ENCODE results near the gene MYOZ3.

The MYOZ3 gene

DNA sequence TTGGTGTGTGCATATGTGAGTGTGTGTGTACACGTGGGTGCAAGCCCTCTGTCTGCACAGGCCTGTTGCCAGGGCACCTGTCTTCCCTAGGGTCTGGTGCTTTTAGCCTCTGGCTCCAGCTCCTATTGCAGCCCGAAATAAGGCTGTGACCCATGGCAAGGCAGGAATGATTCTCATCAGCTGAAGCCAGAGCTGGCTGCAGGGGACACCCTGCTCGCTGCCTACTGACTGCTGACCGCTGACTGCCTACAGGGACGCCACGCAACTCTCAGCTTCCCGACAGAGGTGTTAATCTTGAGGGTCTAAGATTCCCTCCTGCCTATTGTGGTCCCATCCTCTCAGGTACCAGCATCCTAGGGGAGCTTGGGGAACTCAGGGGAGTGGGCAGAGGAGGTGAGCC is at the start of gene MYOZ3:
Gene MYOZ3, plus strand, starts transcription at position 166 of the 400 bp plus-strand sequence. CDS start 1,691 bp downstream, outside the sequence.
- DNase-seq, result no peak

GRCh38 chr5:150612405-150612804 is 48.6 kb upstream of the MYOZ3 start:
- DNase-seq, result no peak

- no peak for DNase-seq
These were observed 48.0 kb upstream of the MYOZ3 start for GRCh38 chr5:150612905-150613670.

GRCh38 chr5:150613991-150614660 is 46.9 kb upstream of the MYOZ3 start:
- DNase-seq, result no peak

DNA sequence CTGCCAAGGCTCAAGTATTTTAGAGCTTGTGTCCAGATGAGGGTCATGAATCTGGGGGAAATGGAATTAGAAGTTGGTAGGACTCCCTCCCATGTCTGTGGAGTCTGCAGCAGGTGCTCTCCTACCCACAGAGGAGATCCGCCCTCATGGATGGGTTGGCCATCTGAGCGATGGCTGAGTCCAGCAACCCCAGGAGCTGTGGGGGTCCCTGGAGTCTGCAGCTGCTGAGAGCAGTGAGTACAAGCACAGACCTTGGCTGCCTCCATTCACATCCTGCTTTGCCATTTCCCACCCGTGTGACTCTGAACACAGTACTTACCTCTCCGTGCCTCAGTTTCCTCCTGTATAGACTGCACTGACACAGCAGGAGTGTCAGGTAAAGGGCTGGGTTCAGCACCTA is 46.4 kb upstream of the MYOZ3 start:
- no peak for DNase-seq

- no peak for DNase-seq
These were observed 45.8 kb upstream of the MYOZ3 start for GRCh38 chr5:150615141-150615699.

DNA sequence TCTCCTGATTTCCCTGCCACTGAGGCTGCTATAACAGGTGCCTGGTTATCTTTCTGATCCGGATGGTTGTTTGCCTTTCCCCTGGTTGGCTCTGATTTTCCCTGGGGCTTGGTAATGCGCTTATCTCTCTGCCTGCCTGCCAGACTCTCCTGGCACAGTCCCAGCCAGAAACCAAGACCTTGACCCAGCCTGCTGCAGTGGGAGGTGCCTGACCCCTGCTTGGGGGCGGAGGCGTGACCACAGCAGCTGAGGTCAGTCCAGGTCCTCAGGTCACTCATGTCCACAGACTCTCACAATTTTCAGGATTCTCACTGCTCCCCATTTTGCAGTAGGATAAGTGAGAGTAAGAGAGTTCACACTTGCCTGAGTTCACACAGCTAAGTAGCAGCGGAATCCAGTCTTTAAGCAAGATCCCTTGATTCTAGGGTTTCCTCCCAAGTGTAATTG is 45.0 kb upstream of the MYOZ3 start:
- DNase-seq, result no peak

DNA sequence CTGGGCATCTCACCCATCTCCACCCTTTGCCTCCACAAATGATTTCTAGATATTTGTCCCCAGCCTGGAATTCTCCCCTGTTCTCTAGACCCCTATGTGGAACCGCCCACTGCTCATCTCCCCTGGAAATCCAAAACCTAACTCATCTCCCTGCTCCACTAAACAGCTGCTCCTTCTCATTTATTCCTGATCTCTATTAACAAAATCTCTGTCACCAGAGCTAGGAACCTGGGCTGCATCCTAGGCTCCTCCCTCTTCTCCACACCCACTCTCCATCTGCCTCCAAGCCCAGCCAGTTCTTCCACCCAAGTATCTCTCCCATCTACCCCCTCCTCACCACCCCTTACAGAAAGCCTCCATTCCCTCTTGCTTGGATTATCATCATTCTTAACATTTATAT is 44.5 kb upstream of the MYOZ3 start:
- DNase-seq, result no peak

DNA sequence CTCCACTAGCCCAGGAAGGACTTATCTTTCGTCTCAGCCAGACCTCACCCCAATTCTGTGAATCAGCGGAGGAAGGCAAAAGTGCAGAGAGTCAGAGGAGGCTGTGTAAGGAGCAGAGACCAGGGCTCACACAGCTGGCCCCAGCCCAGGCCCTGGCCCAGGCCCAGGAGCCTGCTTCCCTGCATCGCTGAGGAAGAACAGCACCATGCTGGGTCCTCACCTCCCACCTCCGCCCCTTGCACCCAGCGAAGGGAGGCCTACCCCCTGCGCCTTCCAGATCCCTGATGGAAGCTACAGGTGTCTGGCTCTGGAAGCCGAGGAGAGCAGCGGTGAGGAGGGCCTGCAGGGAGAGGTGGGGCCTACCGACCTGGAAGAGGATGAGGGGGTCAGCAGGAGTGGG is 42.9 kb upstream of the MYOZ3 start:
- DNase-seq, result no peak

DNA sequence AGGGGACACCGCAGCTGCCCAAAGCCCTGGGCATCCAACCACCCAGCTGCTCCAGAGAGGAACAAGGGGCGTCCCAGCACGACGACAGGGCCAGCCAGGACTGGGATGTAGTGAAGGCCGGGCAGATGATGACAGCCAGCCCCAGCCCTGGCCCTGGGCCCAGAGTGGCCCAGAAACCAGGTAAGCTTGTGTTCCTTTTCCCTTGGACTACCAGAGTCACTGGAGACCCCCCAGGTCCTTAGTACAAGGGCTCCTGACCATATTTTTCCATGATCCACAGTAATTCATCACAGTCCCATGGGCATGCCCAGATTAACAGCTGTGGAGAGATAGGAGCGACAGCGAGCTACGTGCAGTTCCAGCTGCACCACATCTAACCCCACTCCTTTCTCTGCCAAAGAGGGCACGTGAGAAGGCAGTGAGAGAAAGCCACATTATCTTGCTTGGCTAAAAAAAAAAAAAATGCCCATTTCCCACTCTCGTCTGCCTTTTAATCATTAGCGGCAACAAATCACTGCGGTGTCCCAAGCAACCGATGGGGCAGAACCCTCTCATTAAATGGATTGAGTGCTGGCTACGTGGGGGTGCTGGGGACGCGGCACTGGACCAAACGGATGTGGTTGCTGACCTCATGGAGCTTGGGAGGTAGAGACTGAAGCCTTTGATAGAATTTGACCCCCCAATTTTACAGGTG is 42.3 kb upstream of the MYOZ3 start:
- no peak for DNase-seq

- DNase-seq, result no peak
These were observed 41.5 kb upstream of the MYOZ3 start for GRCh38 chr5:150619359-150620230.

GRCh38 chr5:150621301-150621700 is 39.8 kb upstream of the MYOZ3 start:
- no peak for DNase-seq

- no peak for DNase-seq
These were observed 38.9 kb upstream of the MYOZ3 start for GRCh38 chr5:150622157-150622556.

- no peak for DNase-seq
These were observed 37.7 kb upstream of the MYOZ3 start for GRCh38 chr5:150623152-150623877.

DNA sequence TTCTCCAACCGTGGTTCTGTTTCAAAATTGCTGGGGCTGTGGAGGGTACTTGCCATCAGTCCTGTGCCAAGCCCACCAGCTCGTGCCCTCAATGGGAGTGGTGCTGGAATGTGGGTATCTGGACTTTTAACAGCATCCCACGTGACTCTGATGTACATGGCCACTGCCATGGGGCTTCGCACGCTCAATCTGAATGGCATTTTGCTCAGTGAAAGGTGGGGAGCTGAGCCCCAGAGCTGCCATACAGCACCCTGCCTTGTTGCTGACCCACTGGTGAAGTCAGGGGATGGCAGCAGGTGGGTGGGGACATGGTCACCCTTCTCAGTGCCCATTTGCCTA is 37.2 kb upstream of the MYOZ3 start:
- no peak for DNase-seq

- DNase-seq, result no peak
These were observed 36.5 kb upstream of the MYOZ3 start for GRCh38 chr5:150624334-150625163.

- no peak for DNase-seq
These were observed 35.9 kb upstream of the MYOZ3 start for GRCh38 chr5:150625164-150625535.

GRCh38 chr5:150625831-150626746 is 35.0 kb upstream of the MYOZ3 start:
- no peak for DNase-seq

DNA sequence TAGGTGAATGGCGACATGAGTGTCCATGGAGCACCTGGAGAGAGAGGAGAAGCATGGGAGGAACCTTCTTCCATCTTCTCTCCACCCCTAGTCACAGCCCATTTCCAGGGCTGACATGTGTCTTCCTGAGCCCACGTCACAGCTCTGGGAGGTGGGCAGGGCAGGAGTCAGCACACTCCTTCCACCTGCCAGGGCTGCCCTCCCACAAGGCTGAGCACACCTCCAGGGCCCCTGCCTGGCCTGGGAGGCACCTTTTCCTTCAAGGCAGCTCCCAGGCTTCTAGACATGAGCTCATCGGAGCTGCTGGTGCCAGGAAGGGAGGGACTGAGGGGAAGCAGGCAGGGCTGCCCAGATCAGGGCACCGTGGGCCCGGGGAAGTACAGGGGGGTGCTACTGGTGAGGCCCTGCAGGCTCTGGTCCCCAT is 34.2 kb upstream of the MYOZ3 start:
- no peak for DNase-seq
